Skeletal muscle tissue (tissue), 4 donors: ENCODE results near the gene HAUS7. TPM values are rescaled to one million over a fixed set of nuclear protein-coding genes. Genes with fewer than 3 reads are reported as not detected.
"Not testable (repeated sequence)": the region's sequence is repeated elsewhere in the genome, so short reads cannot be mapped to it uniquely, and the experiment has no call there.

Experiments
- H3K27ac ChIP-seq: one replicate; pipeline ENCODE4 v1.7.0; 2013; ENCODE audit warnings: mild to moderate bottlenecking, low read depth, low read length, inconsistent platforms
- H3K27me3 ChIP-seq, 3 donors: one replicate each; pipeline ENCODE4 v1.7.0; 2013; ENCODE audit warnings: low read length in 3 of 3; ENCODE audit not compliant: control insufficient read depth in 3 of 3, insufficient read depth in 3 of 3
- H3K36me3 ChIP-seq, 3 donors: one replicate each; pipeline ENCODE4 v1.7.0; 2013; ENCODE audit warnings: low read length in 3 of 3; ENCODE audit not compliant: control insufficient read depth in 3 of 3, insufficient read depth in 3 of 3
- H3K4me1 ChIP-seq, 3 donors: one replicate each; pipeline ENCODE4 v1.7.0; 2013; ENCODE audit warnings: low read length in 3 of 3, mild to moderate bottlenecking in 3 of 3; ENCODE audit not compliant: control insufficient read depth in 3 of 3, insufficient read depth in 3 of 3
- H3K4me3 ChIP-seq, 3 donors: one replicate each; pipeline ENCODE4 v1.7.0; 2013; ENCODE audit warnings: low read length in 3 of 3
- H3K9ac ChIP-seq, 3 donors: one replicate each; pipeline ENCODE4 v1.7.0; 2013; ENCODE audit warnings: low read length in 3 of 3, mild to moderate bottlenecking in 3 of 3, moderate library complexity in 2 of 3, low read depth in 1 of 3
- H3K9me3 ChIP-seq, 3 donors: one replicate each; pipeline ENCODE4 v1.7.0; 2013; ENCODE audit warnings: low read length in 3 of 3; ENCODE audit not compliant: control insufficient read depth in 3 of 3
- total RNA-seq: library from RNA; depleted of rRNA; stranded (reverse); fragments of >200 nt; gene quantifications from one replicate; pipeline ENCODE4 v1.2.3, GENCODE V29; 2014
- donor health status: Osteomylitis.

HAUS7 gene
- total RNA-seq, 1 donor from 2014 or later = 11.0 TPM

- Histone ChIP-seq H3K36me3 (no peaks in the 10 kb centered on the region), H3K27me3 (peaks cover 7 to 16% (median 7%) of the 10 kb centered on the region in 3 donors), H3K9ac (no peak overlapping the region), H3K4me1 (peaks cover 0 to 5% (median 4%) of the 10 kb centered on the region in 3 donors), H3K27ac (no peak overlapping the region), H3K9me3 (no peaks in the 10 kb centered on the region), H3K4me3 (no peak overlapping the region)
Observed at GRCh38 chrX:153409414-153410101, 60.8 kb downstream of the HAUS7 start.

DNA sequence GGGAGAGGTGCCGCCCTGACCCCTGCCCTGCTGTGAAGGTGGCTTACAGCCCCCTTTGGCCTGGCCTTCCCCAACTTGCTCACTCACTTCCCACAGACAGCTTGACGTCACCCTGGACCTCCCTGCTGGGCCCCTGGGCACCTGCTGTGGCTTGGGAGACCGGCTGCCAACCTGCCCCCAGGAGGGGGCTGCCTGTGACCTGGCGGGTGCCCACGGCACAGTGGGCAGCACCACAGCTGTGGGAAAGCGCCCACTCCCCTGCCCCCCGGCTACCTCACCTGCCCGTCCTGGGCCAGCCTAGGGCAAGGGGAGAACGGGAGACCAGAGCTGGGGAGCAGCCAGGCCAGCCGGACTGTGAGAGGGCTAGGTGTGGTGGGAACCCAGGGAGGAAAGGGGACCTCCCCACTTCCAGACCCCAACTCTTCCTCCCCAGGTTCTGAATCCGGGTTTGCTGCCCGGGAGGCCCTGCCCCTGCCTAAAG lies 61.5 kb downstream of the HAUS7 start:
- peaks cover 7 to 16% (median 7%) of the 10 kb centered on the region in 3 donors for H3K27me3 ChIP-seq
- peaks cover 0 to 5% (median 4%) of the 10 kb centered on the region in 3 donors for H3K4me1 ChIP-seq
- no peak overlapping the region for H3K9ac ChIP-seq
- H3K4me3 ChIP-seq = no peak overlapping the region
- no peak overlapping the region for H3K27ac ChIP-seq
- H3K36me3 ChIP-seq = no peaks in the 10 kb centered on the region
- no peaks in the 10 kb centered on the region for H3K9me3 ChIP-seq

DNA sequence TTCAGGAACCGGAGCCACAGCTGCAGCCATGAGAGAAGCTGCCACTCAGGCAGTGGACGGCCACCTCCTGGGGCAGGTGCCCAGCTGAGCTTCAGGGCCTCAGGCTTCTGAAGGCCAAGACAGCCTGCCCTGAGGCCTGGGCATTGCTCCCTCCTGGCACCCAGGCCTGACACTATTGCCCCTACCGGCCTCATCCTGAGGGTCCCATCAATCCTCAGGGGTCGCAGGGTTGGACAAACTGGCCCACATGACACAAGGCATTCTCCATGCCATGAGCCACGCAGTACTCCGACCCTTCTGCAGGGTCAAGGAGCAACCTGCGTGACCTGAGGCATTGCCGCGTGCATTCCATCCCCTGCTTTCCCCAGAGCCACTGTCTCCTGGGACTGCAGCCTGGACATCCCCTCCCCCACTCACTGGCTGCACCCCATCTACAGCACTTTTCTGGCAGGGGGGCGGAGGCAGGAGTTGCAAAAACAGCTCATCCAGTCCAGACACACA lies 62.1 kb downstream of the HAUS7 start:
- H3K4me1 ChIP-seq = peaks cover 0 to 5% (median 4%) of the 10 kb centered on the region in 3 donors
- H3K9me3 ChIP-seq = no peaks in the 10 kb centered on the region

GRCh38 chrX:153407736-153408135 lies 62.6 kb downstream of the HAUS7 start:
- Histone ChIP-seq H3K9me3 (no peaks in the 10 kb centered on the region), H3K4me3 (no peak overlapping the region), H3K9ac (no peak overlapping the region), H3K36me3 (no peaks in the 10 kb centered on the region), H3K27ac (no peak overlapping the region), H3K27me3 (peaks cover 7 to 12% (median 7%) of the 10 kb centered on the region in 3 donors), H3K4me1 (peaks cover 0 to 5% (median 4%) of the 10 kb centered on the region in 3 donors)

More for the DNA sequence above, 62.1 kb downstream of the HAUS7 start:
- no peak overlapping the region for H3K27ac ChIP-seq
- H3K27me3 ChIP-seq = peaks cover 7 to 14% (median 7%) of the 10 kb centered on the region in 3 donors
- H3K36me3 ChIP-seq = no peaks in the 10 kb centered on the region
- H3K9ac ChIP-seq = no peak overlapping the region
- no peak overlapping the region for H3K4me3 ChIP-seq

DNA sequence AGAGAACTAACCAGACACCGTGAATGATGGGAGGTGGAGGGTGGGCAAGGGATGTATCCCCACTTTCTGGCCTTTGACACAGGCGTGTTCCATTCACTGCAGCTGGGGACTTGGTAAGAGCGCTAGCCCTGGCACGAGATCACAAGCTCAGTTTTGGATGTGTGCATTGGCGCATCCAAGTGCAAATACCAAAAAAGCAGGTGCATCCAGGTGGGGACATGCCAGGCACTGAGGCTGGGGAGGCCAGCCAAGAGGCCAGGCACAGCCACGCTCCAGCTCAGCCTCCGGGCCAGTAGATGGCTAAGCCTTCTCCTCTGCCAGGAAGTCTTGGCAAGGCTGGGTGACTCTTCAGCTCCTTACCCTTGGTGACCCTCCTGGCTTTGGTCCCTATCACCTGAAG lies 63.5 kb downstream of the HAUS7 start:
- H3K4me1 ChIP-seq = peaks cover 0 to 1% (median under 1%) of the 10 kb centered on the region in 3 donors
- peaks cover 3 to 5% (median 4%) of the 10 kb centered on the region in 3 donors for H3K27me3 ChIP-seq
- no peak overlapping the region for H3K4me3 ChIP-seq
- H3K9ac ChIP-seq = no peak overlapping the region
- no peaks in the 10 kb centered on the region for H3K9me3 ChIP-seq
- H3K27ac ChIP-seq = no peak overlapping the region
- H3K36me3 ChIP-seq = no peaks in the 10 kb centered on the region

DNA sequence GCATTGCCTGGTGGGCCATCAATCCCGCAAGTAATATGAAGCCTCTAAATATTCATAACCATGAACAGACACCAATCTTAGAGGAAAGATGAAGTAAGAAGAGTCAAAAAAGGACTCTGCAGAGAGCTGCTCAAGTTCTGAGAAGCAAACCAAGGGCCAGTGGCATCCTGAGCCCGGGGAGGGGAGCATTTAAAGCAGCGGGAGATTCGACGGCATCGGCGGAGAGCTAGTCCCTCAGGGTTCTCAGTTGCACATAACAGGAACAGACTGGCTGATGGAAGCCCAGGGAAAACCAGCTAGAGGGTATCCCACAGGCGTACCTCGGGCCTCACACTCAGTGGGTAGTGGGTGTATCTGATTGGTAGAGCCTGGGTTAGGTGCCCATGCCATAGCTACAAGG lies 64.4 kb downstream of the HAUS7 start:
- H3K27me3 ChIP-seq = peaks cover 0 to 4% (median 0%) of the 10 kb centered on the region in 3 donors
- H3K9ac ChIP-seq = no peak overlapping the region
- no peaks in the 10 kb centered on the region for H3K36me3 ChIP-seq
- no peaks in the 10 kb centered on the region for H3K9me3 ChIP-seq
- H3K4me3 ChIP-seq = no peak overlapping the region
- H3K4me1 ChIP-seq = no peaks in the 10 kb centered on the region
- H3K27ac ChIP-seq = no peak overlapping the region

DNA sequence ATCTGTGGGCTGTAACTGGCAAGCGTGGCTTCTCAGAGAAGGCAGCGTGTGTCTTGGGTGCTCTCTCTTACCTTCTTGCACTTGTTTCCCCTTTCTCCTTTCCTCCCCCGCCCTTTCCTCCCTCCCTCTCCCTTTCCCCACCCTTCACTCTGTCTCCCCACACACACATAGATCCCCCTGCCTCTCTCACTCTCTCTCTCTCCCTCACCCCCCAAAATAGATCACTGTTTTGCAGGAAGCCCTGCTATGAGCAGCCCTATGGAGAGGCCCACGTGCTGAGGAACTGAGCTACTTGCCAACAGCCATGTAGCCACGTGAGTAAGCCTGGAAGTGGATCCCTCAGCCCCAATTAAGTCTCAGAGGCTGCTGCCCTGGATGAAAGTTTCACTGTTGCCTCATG lies 65.0 kb downstream of the HAUS7 start:
- Histone ChIP-seq H3K9ac (no peak overlapping the region), H3K4me3 (no peak overlapping the region), H3K27ac (no peak overlapping the region), H3K9me3 (no peaks in the 10 kb centered on the region), H3K36me3 (no peaks in the 10 kb centered on the region), H3K4me1 (no peaks in the 10 kb centered on the region), H3K27me3 (peaks cover 0 to 4% (median 0%) of the 10 kb centered on the region in 3 donors)

DNA sequence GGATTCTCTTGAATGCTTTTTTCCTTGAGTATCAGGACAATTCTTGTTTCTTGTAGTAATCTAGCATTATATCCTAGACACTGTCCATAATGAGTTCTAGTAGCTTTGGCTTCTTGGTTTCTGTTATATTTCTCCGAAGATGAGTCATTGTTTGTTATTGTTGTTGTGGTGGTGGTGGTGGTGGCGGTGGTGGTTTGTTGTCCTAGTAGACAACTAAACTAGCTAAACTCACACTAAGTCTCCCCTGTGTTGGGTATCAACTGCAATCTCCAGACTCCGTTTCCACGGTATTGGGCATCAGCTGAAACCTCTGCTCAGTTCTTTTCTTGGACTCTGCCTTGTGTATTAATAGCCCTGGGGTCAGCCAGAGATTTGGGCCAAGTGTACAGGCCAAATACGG lies 66.0 kb downstream of the HAUS7 start:
- H3K9ac ChIP-seq, H3K9me3 ChIP-seq, H3K27ac ChIP-seq, H3K4me3 ChIP-seq, H3K4me1 ChIP-seq, H3K27me3 ChIP-seq, H3K36me3 ChIP-seq: not testable (repeated sequence)

GRCh38 chrX:153401133-153401764 lies 69.1 kb downstream of the HAUS7 start, which contains the start of gene PNMA6E:
Gene PNMA6E (minus strand): TSS chrX:153401350. CDS start chrX:153398849, 2,501 bp downstream.
- Histone ChIP-seq H3K27me3 (no peaks in the 10 kb centered on the region), H3K36me3 (no peaks in the 10 kb centered on the region), H3K27ac (no peak within 1 kb of the TSS), H3K9me3 (no peaks in the 10 kb centered on the region), H3K4me3 (no peak within 1 kb of the TSS), H3K4me1 (no peaks in the 10 kb centered on the region), H3K9ac (no peak within 1 kb of the TSS)
